ENCODE measurements around the gene NXN. TPM values are rescaled to one million over a fixed set of nuclear protein-coding genes. Genes with fewer than 3 reads are reported as not detected.
A peak's percentile ranks its signal among the peaks of the same experiment; 100 is the strongest.

NXN gene
- total and polyA plus RNA-seq, 2 donors (not counting 1 experiment from before 2014, with no cell fraction given), result 0.04 to 0.17 TPM

DNA sequence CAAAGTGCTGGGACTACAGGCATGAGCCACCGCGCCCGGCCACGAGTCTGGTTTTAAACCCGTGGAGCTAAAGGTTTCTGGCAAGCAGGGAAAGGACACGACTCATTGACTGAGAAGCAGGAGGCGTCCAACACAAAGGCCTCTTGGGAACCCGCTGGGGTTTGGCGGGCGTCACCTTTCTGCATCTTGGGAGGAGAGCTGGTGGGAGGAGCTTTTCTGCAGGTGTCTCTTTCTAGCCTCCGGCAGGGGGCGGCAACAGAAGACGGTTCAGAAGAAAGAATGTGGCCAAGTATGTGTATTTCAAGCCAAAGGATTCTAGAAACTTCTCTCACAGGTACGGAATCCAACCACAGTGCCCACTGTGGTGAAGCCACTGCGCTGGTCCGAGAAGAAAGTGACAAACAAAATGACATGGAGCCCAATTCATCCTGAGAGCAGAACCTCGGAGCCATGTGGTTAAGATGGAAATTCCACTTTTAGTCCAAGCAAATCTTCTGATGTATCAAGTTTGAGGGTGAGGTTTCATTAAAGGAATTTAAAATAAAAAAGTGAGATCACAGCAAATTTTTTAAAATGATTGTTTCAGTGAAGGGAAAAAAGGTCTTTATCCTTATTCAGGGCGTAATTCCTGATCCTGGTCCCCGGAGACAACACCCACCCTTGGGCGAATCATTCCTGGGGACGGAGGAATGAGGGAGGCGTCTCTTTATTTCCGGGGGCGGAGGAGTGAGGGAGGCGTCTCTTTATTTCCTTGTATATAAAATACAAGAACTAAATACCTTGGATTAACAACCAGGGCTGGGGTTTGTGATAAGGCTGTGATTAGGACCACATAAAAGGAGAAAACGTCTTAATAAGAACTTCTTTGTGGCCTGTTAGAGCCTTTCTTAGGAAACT is 99.8 kb downstream of the NXN start:
- DNase-seq (peak; percentile 78), ATAC-seq (ENCODE audit: low read depth) (peak; percentile 53)
- Mint-ChIP-seq H3K9me3 (ENCODE audit: insufficient read depth) (no peaks in the 10 kb centered on the region), H3K4me1 (peaks cover 5% of the 10 kb centered on the region), H3K27me3 (peaks cover 27% of the 10 kb centered on the region), H3K27ac (no peak overlapping the region), H3K4me3 (no peak overlapping the region)
- Histone ChIP-seq H3K36me3 (replicated peaks in 1 of 2; ENCODE audit: control extremely low read depth in 1 of 2, control insufficient read depth in 1 of 2, extremely low read depth in 1 of 2, insufficient read depth in 2 of 2, low read length in 1 of 2) (no peaks in the 10 kb centered on the region), H3K79me2 (ENCODE audit: control insufficient read depth, insufficient read depth, low read length) (no peaks in the 10 kb centered on the region), H3K4me3 (ENCODE audit: control extremely low read depth in 1 of 5, extremely low read depth in 1 of 5, insufficient read depth in 1 of 5, low read depth in 2 of 5, low read length in 4 of 5) (no peak overlapping the region), H3K27ac (ENCODE audit: low read length in 2 of 2) (no peak overlapping the region), H3K9ac (ENCODE audit: low read length) (no peak overlapping the region), H2AFZ (ENCODE audit: insufficient read depth, low read depth, low read length, poor library complexity, severe bottlenecking) (no peak overlapping the region), H4K20me1 (ENCODE audit: control insufficient read depth, insufficient read depth, low read length, poor library complexity, severe bottlenecking) (no peaks in the 10 kb centered on the region), H3K27me3 (replicated peaks in 1 of 4; ENCODE audit: control extremely low read depth in 1 of 4, control insufficient read depth in 3 of 4, insufficient read depth in 4 of 4, low read length in 3 of 4) (peaks cover 0 to 6% (median 0%) of the 10 kb centered on the region in 4 experiments), H3K9me3 (ENCODE audit: control extremely low read depth in 1 of 3, control insufficient read depth in 2 of 3, insufficient read depth in 1 of 3, low read length in 2 of 3) (no peaks in the 10 kb centered on the region), H3K4me1 (ENCODE audit: control insufficient read depth in 2 of 2, insufficient read depth in 2 of 2, low read length in 2 of 2) (no peaks in the 10 kb centered on the region), H3K4me2 (replicated peaks; ENCODE audit: low read depth, low read length, poor library complexity, severe bottlenecking) (no peak overlapping the region)
- WGBS (ENCODE audit: insufficient coverage), result 32% methylated on average over 14 of the region's 26 CpGs
- POLR2A ChIA-PET, result no interaction called here
- intact Hi-C loops (cut with micrococcal nuclease), result loop anchor here (1.0 to 2.0 kb wide), 2 partner anchors 102 to 177 kb away; no protein-coding TSS in a partner anchor
- TF ChIP-seq, protein P1, sequence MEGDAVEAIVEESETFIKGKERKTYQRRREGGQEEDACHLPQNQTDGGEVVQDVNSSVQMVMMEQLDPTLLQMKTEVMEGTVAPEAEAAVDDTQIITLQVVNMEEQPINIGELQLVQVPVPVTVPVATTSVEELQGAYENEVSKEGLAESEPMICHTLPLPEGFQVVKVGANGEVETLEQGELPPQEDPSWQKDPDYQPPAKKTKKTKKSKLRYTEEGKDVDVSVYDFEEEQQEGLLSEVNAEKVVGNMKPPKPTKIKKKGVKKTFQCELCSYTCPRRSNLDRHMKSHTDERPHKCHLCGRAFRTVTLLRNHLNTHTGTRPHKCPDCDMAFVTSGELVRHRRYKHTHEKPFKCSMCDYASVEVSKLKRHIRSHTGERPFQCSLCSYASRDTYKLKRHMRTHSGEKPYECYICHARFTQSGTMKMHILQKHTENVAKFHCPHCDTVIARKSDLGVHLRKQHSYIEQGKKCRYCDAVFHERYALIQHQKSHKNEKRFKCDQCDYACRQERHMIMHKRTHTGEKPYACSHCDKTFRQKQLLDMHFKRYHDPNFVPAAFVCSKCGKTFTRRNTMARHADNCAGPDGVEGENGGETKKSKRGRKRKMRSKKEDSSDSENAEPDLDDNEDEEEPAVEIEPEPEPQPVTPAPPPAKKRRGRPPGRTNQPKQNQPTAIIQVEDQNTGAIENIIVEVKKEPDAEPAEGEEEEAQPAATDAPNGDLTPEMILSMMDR (IDR thresholded peaks at IDR 0.05), result peak; percentile 71
- no peak for TF ChIP-seq EZH2 (IDR thresholded peaks at IDR 0.05; ENCODE audit: borderline replicate concordance, insufficient read depth, low read depth, low read length, poor library complexity, severe bottlenecking)
- CTCF ChIA-PET, result interaction anchor here (0.6 to 2.2 kb wide), 10 partner anchors 66 to 176 kb away, joined by 3 to 20 read pairs (median 4); partner anchors contain the start of genes NXN and TIMM22

DNA sequence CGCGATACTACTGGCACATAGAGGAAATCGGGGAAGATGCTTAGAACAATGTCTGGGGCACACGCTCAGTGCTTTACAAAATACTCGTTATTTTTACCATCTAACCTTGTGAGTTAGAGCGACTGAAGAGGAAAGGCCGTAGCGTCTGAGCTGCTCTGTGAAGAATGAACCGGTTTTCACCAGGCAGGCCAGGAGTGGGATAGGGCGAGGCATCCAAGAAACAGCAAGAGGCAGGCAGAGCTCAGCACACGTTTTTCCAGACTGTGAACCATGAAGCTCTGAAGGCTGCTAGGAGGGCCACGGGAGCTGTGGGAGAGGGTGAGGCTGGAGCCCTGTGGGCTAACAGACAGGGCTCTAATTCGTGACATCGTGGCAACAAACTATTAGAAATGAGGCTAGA is 101.9 kb downstream of the NXN start:
- WGBS (ENCODE audit: insufficient coverage), result 81% methylated on average over 11 of the region's 14 CpGs
- Histone ChIP-seq H4K20me1 (ENCODE audit: control insufficient read depth, insufficient read depth, low read length, poor library complexity, severe bottlenecking) (no peaks in the 10 kb centered on the region), H3K27me3 (replicated peaks in 1 of 4; ENCODE audit: control extremely low read depth in 1 of 4, control insufficient read depth in 3 of 4, insufficient read depth in 4 of 4, low read length in 3 of 4) (peaks cover 0 to 6% (median 0%) of the 10 kb centered on the region in 4 experiments), H3K4me1 (ENCODE audit: control insufficient read depth in 2 of 2, insufficient read depth in 2 of 2, low read length in 2 of 2) (no peaks in the 10 kb centered on the region), H3K9me3 (ENCODE audit: control extremely low read depth in 1 of 3, control insufficient read depth in 2 of 3, insufficient read depth in 1 of 3, low read length in 2 of 3) (no peaks in the 10 kb centered on the region), H2AFZ (ENCODE audit: insufficient read depth, low read depth, low read length, poor library complexity, severe bottlenecking) (no peak overlapping the region), H3K4me2 (replicated peaks; ENCODE audit: low read depth, low read length, poor library complexity, severe bottlenecking) (no peak overlapping the region), H3K4me3 (ENCODE audit: control extremely low read depth in 1 of 5, extremely low read depth in 1 of 5, insufficient read depth in 1 of 5, low read depth in 2 of 5, low read length in 4 of 5) (no peak overlapping the region), H3K36me3 (replicated peaks in 1 of 2; ENCODE audit: control extremely low read depth in 1 of 2, control insufficient read depth in 1 of 2, extremely low read depth in 1 of 2, insufficient read depth in 2 of 2, low read length in 1 of 2) (no peaks in the 10 kb centered on the region), H3K9ac (ENCODE audit: low read length) (no peak overlapping the region), H3K79me2 (ENCODE audit: control insufficient read depth, insufficient read depth, low read length) (no peaks in the 10 kb centered on the region), H3K27ac (ENCODE audit: low read length in 2 of 2) (no peak overlapping the region)
- H3K9me3 Mint-ChIP-seq (ENCODE audit: insufficient read depth), result no peaks in the 10 kb centered on the region
- H3K4me1 Mint-ChIP-seq, result peaks cover 5% of the 10 kb centered on the region
- POLR2A ChIA-PET, result no interaction called here
- DNase-seq, result no peak
- peaks cover 25% of the 10 kb centered on the region for H3K27me3 Mint-ChIP-seq
- no peak overlapping the region for H3K4me3 Mint-ChIP-seq
- TF ChIP-seq, protein P1 (IDR thresholded peaks at IDR 0.05), result no peak
- TF ChIP-seq EZH2 (IDR thresholded peaks at IDR 0.05; ENCODE audit: borderline replicate concordance, insufficient read depth, low read depth, low read length, poor library complexity, severe bottlenecking), result no peak
- CTCF ChIA-PET, result no interaction called here
- intact Hi-C loops (cut with micrococcal nuclease), result loop anchor here (2.0 kb wide), 1 partner anchor 179 kb away; no protein-coding TSS in a partner anchor
- ATAC-seq (ENCODE audit: low read depth), result no peak
- H3K27ac Mint-ChIP-seq, result no peak overlapping the region

Data from B cell (primary cell).